GM15510 (cell line): ENCODE measurements around the gene HSPA12B.

Source experiments
- POLR2A ChIP-seq: IDR thresholded peaks from 3 replicates; pipeline ENCODE4 v1.6.1; 2011; ENCODE audit warnings: borderline replicate concordance; ENCODE audit not compliant: insufficient read length; ENCODE audit errors: extremely low read depth

Gene HSPA12B

GRCh38 chr20:3733119-3733995 is 872 bp downstream of the HSPA12B start:
- TF ChIP-seq POLR2A: no peak

GRCh38 chr20:3734111-3734843 is 1.8 kb downstream of the HSPA12B start:
- no peak for TF ChIP-seq POLR2A

GRCh38 chr20:3735768-3736167 is 3.3 kb downstream of the HSPA12B start:
- TF ChIP-seq POLR2A: no peak

- TF ChIP-seq POLR2A: no peak
Measured at GRCh38 chr20:3738111-3739053, 5.9 kb downstream of the HSPA12B start.

GRCh38 chr20:3739054-3739925 is 6.8 kb downstream of the HSPA12B start:
- no peak for TF ChIP-seq POLR2A

GRCh38 chr20:3739926-3740451 is 7.5 kb downstream of the HSPA12B start:
- no peak for TF ChIP-seq POLR2A

- no peak for TF ChIP-seq POLR2A
Measured at GRCh38 chr20:3740615-3741301, 8.3 kb downstream of the HSPA12B start.

GRCh38 chr20:3741836-3742458 is 9.5 kb downstream of the HSPA12B start:
- no peak for TF ChIP-seq POLR2A

- TF ChIP-seq POLR2A: no peak
Measured at GRCh38 chr20:3743251-3743650, 10.8 kb downstream of the HSPA12B start.

GRCh38 chr20:3744037-3744436 is 11.6 kb downstream of the HSPA12B start:
- TF ChIP-seq POLR2A: no peak

- no peak for TF ChIP-seq POLR2A
Measured at GRCh38 chr20:3744806-3745685, 12.6 kb downstream of the HSPA12B start.
